Measurements from ENCODE around the gene WIF1. TPM values are rescaled to one million over a fixed set of nuclear protein-coding genes. Genes with fewer than 3 reads are reported as not detected.

Gene WIF1
- total and polyA plus RNA-seq, 10 of the 15 experiments (the other 5 are each of a cell fraction or from before 2014, with no cell fraction given), result 0.04 to 0.05 (median 0.05) TPM; not detected in 7

- peaks cover 4% of the 10 kb centered on the region; the same call in 1 of the 2 replicates for H4K20me1 ChIP-seq (ENCODE audit: control insufficient read depth, insufficient read depth)
- peaks cover 0 to 5% of the 10 kb centered on the region in 2 experiments; a peak in 1 of 4 replicates for H3K36me3 ChIP-seq (ENCODE audit: control insufficient read depth in 2 of 2, insufficient read depth in 2 of 2, low read length in 1 of 2)
- H3K27me3 ChIP-seq (replicated peaks in 1 of 2; ENCODE audit: control insufficient read depth in 2 of 2, insufficient read depth in 2 of 2, low read length in 1 of 2), result no peaks in the 10 kb centered on the region
- CTCF ChIA-PET, result interaction anchor here (0.7 to 2.7 kb wide), 13 partner anchors 8 to 374 kb away, joined by 3 to 27 read pairs (median 9); partner anchors contain the start of gene WIF1
- H3K9ac ChIP-seq (ENCODE audit: control insufficient read depth, insufficient read depth, low read length), result peak within 1 kb of the TSS; percentile 82
- H3K9me3 ChIP-seq (replicated peaks; ENCODE audit: control insufficient read depth, insufficient read depth, low read length), result no peaks in the 10 kb centered on the region; the same call in 2 of the 3 replicates
- DNase-seq (ENCODE audit: low read depth, low spot score) (peak; percentile 59), ATAC-seq (peak; percentile 90), FAIRE-seq (peak; percentile 27)
- H3K4me3 ChIP-seq, result peak within 1 kb of the TSS; percentile 86
- SMC1A ChIA-PET (ENCODE audit: uncharacterized antibody, unreplicated experiment), result interaction anchor here (0.7 to 8.3 kb wide), 24 partner anchors 13 to 629 kb away, joined by 3 to 155 read pairs (median 3); no protein-coding TSS in a partner anchor
- no TSS peak for BruUV-seq (replicated peaks)
- in situ Hi-C loops (cut with MboI) (no loop called here), intact Hi-C loops (cut with micrococcal nuclease; ENCODE audit: unreplicated experiment) (loop anchor here (2.0 to 10.0 kb wide), 3 partner anchors 19 to 555 kb away; partner anchors contain the start of gene RASSF3)
- peaks cover 58% of the 10 kb centered on the region for H3K79me2 ChIP-seq (ENCODE audit: control insufficient read depth, insufficient read depth, low read length)
- H3K27ac ChIP-seq (ENCODE audit: control insufficient read depth, insufficient read depth), result peak within 1 kb of the TSS; percentile 83
- WGBS (ENCODE audit: insufficient coverage, insufficient replicate concordance, low lambda C conversion rate, missing lambda C conversion rate), result under 1% methylated on average over 88 of the region's 91 CpGs
- H2AFZ ChIP-seq (ENCODE audit: control insufficient read depth, low read depth, low read length), result peak within 1 kb of the TSS; percentile 87
- POLR2A ChIA-PET, result interaction anchor here (0.8 to 6.3 kb wide), 20 partner anchors 9 to 713 kb away, joined by 3 to 63 read pairs (median 4); no protein-coding TSS in a partner anchor
- H3K4me1 ChIP-seq (ENCODE audit: control insufficient read depth, insufficient read depth, low read length), result peaks cover 5% of the 10 kb centered on the region
- peak within 1 kb of the TSS; percentile 77 for H3K4me2 ChIP-seq (ENCODE audit: control insufficient read depth, insufficient read depth)
- RAD21 ChIA-PET (ENCODE audit: unreplicated experiment), result interaction anchor here (0.6 to 9.1 kb wide), 24 partner anchors 8 to 733 kb away, joined by 3 to 91 read pairs (median 6); no protein-coding TSS in a partner anchor
- TF ChIP-seq MTA2 (IDR thresholded peaks at IDR 0.05; ENCODE audit: low read depth) (no peak), DPF2 (IDR thresholded peaks at IDR 0.05) (no peak), JUND (IDR thresholded peaks at IDR 0.05; ENCODE audit: low read depth, low read length) (no peak), NRF1 (conservative IDR thresholded peaks at IDR 0.05; ENCODE audit: low read depth, low read length) (peak; percentile 19; the same call in 1 of the 2 replicates), ETV6 (conservative IDR thresholded peaks at IDR 0.05 in 1 of 2, IDR thresholded peaks at IDR 0.05 in 1 of 2; ENCODE audit: borderline replicate concordance in 1 of 2, low read depth in 1 of 2) (0 out of 4 replicates have a peak, but pooled peaks of 1 of the 2 experiments have one; percentile 18), MEF2B (IDR thresholded peaks at IDR 0.05; ENCODE audit: partially characterized antibody, poor library complexity, severe bottlenecking) (no peak), LARP7 (IDR thresholded peaks at IDR 0.05) (0 out of 2 replicates have a peak, but pooled peaks have one; percentile 16), BCL11A (IDR thresholded peaks at IDR 0.05; ENCODE audit: low read depth, low read length) (no peak), PML (IDR thresholded peaks at IDR 0.05; ENCODE audit: low read length) (peak; percentile 84), REST (IDR thresholded peaks at IDR 0.05; ENCODE audit: low read depth, low read length) (no peak), PRDM15 (CRISPR knock-in tag; IDR thresholded peaks at IDR 0.05) (no peak), TCF7 (IDR thresholded peaks at IDR 0.05; ENCODE audit: borderline replicate concordance) (no peak), RAD21 (IDR thresholded peaks at IDR 0.05; ENCODE audit: insufficient read depth, low read depth, low read length) (no peak), CHD4 (IDR thresholded peaks at IDR 0.05) (no peak), NFIC (IDR thresholded peaks at IDR 0.05; ENCODE audit: low read depth, low read length) (no peak), ZBED1 (IDR thresholded peaks at IDR 0.05; ENCODE audit: borderline replicate concordance) (no peak)
Observed at GRCh38 chr12:65169320-65170208, 48.5 kb upstream of the WIF1 start, which contains the start of gene LEMD3. Gene LEMD3 (plus strand): TSS chr12:65169583. CDS start chr12:65169597, 14 bp downstream.
